Measurements from ENCODE around the gene ZNF200.
A peak's percentile ranks its signal among the peaks of the same experiment; 100 is the strongest.
"Not testable (repeated sequence)": the region's sequence is repeated elsewhere in the genome, so short reads cannot be mapped to it uniquely, and the experiment has no call there.

Gene ZNF200

GRCh38 chr16:3234857-3235561, at the start of gene ZNF200:
ZNF200 (minus strand) TSS chr16:3235158; CDS start chr16:3233755, 1,403 bp downstream.
- peak; percentile 96 for DNase-seq (ENCODE audit: low spot score)

GRCh38 chr16:3283543-3284447, 48.8 kb upstream of the ZNF200 start:
- DNase-seq (ENCODE audit: low spot score), result no peak

- DNase-seq (ENCODE audit: low spot score), result peak; percentile 98
Observed at GRCh38 chr16:3282730-3283542, 48.0 kb upstream of the ZNF200 start, which contains the start of gene ZNF263. ZNF263 (plus strand) TSS chr16:3283491; CDS start chr16:3283819, 328 bp downstream.

- DNase-seq (ENCODE audit: low spot score), result no peak
Observed at GRCh38 chr16:3282103-3282729, 47.3 kb upstream of the ZNF200 start.

- no peak for DNase-seq (ENCODE audit: low spot score)
Observed at GRCh38 chr16:3281222-3281820, 46.4 kb upstream of the ZNF200 start.

- DNase-seq (ENCODE audit: low spot score), result no peak
Observed at GRCh38 chr16:3276679-3277078, 41.7 kb upstream of the ZNF200 start.

- no peak for DNase-seq (ENCODE audit: low spot score)
Observed at GRCh38 chr16:3274947-3275346, 40.0 kb upstream of the ZNF200 start.

- no peak for DNase-seq (ENCODE audit: low spot score)
Observed at GRCh38 chr16:3274490-3274889, 39.5 kb upstream of the ZNF200 start.

- DNase-seq (ENCODE audit: low spot score), result not testable (repeated sequence)
Observed at GRCh38 chr16:3271281-3271680, 36.3 kb upstream of the ZNF200 start.

- DNase-seq (ENCODE audit: low spot score), result not testable (repeated sequence)
Observed at GRCh38 chr16:3270718-3271117, 35.8 kb upstream of the ZNF200 start.

GRCh38 chr16:3268294-3268693, 33.3 kb upstream of the ZNF200 start:
- no peak for DNase-seq (ENCODE audit: low spot score)

- DNase-seq (ENCODE audit: low spot score), result peak; percentile 79
Observed at GRCh38 chr16:3266873-3267537, 32.0 kb upstream of the ZNF200 start.

GRCh38 chr16:3264137-3265036, 29.4 kb upstream of the ZNF200 start:
- peak; percentile 98 for DNase-seq (ENCODE audit: low spot score)

GRCh38 chr16:3262517-3262916, 27.6 kb upstream of the ZNF200 start:
- no peak for DNase-seq (ENCODE audit: low spot score)

GRCh38 chr16:3259836-3260235, 24.9 kb upstream of the ZNF200 start:
- no peak for DNase-seq (ENCODE audit: low spot score)

GRCh38 chr16:3256866-3257465, 22.0 kb upstream of the ZNF200 start:
- peak; percentile 43 for DNase-seq (ENCODE audit: low spot score)

- DNase-seq (ENCODE audit: low spot score), result no peak
Observed at GRCh38 chr16:3256146-3256865, 21.3 kb upstream of the ZNF200 start, which contains the start of gene MEFV. MEFV (minus strand) TSS chr16:3256633; CDS start chr16:3256587, 46 bp downstream.

- DNase-seq (ENCODE audit: low spot score), result no peak
Observed at GRCh38 chr16:3254309-3254708, 19.4 kb upstream of the ZNF200 start.

All from AG08395 (cell line).